CD4-positive, alpha-beta T cell treated with Interferon alpha-2 for 1 hour (primary cell): Measurements from ENCODE around the gene C20orf204.
A peak's percentile ranks its signal among the peaks of the same experiment; 100 is the strongest.

ENCODE experiments used
- DNase-seq, 2 donors: peaks; one replicate each; pipeline ENCODE4 v3.0.0-alpha.2; 2020 to 2022

The C20orf204 gene

GRCh38 chr20:64056889-64057627 is 21.1 kb downstream of the C20orf204 start:
- DNase-seq, result no peak

- DNase-seq, result peak; percentile 77 to 81
Observed at GRCh38 chr20:64057628-64058498, 21.9 kb downstream of the C20orf204 start.

GRCh38 chr20:64058536-64058935 is 22.6 kb downstream of the C20orf204 start:
- no peak for DNase-seq

GRCh38 chr20:64062276-64062595 is 26.3 kb downstream of the C20orf204 start:
- DNase-seq, result no peak

GRCh38 chr20:64062596-64063388 is 26.8 kb downstream of the C20orf204 start, which contains the start of gene TCEA2:
TCEA2 (plus strand) TSS chr20:64063198; CDS start chr20:64063313, 115 bp downstream.
- DNase-seq, result peak; percentile 92 to 94

GRCh38 chr20:64063389-64064144 is 27.6 kb downstream of the C20orf204 start:
- DNase-seq, result no peak

GRCh38 chr20:64064145-64064698 is 28.2 kb downstream of the C20orf204 start:
- no peak for DNase-seq

GRCh38 chr20:64065062-64065973 is 29.3 kb downstream of the C20orf204 start:
- DNase-seq, result no peak

GRCh38 chr20:64065974-64066343 is 30.0 kb downstream of the C20orf204 start:
- peak; percentile 70 to 75 for DNase-seq

GRCh38 chr20:64067005-64067632 is 31.1 kb downstream of the C20orf204 start:
- DNase-seq, result no peak

DNA sequence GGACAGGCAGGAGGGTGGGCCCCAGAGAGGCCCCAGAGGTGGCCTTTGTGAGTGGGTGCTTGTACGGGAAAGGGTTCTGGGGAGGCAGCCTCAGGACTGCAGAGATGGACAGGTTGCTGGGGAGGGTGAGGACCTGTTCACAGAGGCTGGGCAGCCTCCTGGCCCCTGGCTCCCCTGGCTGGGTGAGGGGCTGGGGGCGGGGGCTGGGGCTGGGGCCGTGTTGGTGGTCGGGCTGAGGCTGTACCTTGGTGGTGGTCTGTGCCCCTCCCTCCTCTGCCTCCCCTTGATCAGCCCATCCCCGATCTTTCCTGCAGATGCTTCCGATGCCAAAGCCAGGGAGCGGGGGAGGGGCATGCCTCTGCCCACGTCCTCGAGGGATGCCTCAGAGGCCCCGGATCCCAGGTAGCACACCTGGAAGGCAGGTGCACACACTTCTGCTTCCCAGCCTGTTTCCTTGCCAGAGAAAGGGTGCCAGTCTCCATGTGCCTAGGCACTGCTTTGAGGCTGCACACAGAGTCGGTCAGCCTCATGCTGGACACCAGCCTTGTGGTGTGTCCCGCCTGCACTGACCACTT is 31.8 kb downstream of the C20orf204 start:
- DNase-seq, result no peak

DNA sequence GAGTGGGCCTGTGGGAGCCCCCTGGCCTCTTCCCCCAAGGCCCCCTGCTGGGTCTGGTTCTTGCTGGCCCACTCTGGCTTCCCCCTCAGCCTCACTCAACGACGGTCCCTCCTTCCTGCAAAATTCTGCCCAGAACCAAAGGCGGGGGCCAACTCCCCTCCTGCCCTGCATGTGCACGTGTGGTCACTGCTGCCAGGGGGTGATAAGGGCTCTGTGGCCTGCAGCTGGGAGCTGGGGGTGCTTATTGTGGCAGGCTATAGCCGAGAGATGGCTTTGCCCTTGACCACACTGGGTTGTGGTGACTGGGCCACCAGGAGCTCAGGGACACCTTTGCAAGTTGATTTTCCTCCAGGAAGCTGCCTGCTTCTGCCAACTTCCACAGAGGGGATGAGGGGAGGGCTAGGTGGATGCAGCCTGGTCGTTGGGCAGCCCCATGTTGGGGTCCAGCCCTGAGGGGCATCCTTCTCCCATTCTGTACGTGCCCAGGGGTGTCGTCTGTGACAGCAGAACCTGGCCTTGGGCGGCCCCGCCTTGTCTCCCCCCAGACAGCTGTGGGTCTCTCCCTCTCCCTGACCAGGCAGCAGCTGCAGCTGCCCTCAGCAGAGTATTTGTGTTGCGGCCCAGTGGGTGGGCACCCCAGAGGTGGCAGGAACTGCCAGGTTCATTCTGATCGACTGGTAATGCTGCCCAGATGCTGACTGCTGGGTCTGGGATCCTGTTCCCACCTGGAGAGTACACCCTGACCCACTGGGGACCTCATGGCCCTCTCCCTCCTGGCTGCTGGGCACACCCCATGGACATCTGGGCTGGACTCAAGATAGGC is 32.6 kb downstream of the C20orf204 start:
- no peak for DNase-seq

DNA sequence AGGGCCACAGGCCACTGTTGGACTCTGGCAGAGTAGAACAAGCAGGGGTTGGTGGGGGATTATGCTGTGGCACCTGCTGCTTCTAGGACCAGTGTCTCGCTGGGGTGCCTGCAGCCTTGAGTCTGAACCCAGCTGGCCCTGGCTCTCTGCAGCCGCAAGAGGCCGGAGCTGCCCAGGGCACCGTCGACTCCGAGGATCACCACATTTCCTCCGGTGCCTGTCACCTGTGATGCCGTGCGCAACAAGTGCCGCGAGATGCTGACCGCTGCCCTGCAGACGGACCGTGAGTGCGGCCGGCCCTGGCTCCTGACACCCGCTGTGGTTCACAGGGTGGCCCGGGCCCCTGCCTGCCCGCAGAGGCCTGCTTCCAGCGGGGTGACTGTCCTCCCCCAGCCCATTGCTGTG is 33.2 kb downstream of the C20orf204 start:
- no peak for DNase-seq

DNA sequence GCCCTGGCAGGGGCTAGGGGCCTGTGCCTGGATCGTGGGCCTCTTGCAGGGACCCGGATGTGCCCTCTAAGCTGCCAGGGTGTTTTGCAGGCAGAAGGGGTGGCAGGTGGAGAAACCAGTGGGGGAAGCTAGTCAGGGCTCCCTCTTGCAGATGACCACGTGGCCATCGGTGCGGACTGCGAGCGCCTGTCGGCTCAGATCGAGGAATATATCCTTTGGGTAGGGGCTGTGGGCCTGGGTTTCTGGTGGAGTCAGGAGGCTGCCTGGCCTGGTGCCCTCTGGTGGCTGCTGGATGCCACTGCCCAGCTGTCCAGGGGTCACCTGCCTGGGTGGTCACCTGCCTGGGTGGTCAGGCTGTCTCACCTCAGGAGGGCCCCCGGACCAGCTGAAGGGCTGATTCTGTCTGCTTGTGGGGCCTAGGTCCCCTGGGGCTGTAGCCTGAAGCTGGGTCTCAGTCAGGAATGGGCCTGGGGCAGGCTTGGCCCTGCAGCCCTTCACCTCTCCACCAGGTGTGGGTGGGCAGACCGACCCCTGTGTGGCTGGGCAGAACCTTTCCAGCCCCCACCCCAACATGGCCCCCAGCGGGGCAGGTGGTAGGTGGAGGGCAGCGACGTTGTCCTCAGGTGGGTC is 33.7 kb downstream of the C20orf204 start:
- no peak for DNase-seq

- DNase-seq, result no peak
Observed at GRCh38 chr20:64070244-64070993, 34.4 kb downstream of the C20orf204 start.

DNA sequence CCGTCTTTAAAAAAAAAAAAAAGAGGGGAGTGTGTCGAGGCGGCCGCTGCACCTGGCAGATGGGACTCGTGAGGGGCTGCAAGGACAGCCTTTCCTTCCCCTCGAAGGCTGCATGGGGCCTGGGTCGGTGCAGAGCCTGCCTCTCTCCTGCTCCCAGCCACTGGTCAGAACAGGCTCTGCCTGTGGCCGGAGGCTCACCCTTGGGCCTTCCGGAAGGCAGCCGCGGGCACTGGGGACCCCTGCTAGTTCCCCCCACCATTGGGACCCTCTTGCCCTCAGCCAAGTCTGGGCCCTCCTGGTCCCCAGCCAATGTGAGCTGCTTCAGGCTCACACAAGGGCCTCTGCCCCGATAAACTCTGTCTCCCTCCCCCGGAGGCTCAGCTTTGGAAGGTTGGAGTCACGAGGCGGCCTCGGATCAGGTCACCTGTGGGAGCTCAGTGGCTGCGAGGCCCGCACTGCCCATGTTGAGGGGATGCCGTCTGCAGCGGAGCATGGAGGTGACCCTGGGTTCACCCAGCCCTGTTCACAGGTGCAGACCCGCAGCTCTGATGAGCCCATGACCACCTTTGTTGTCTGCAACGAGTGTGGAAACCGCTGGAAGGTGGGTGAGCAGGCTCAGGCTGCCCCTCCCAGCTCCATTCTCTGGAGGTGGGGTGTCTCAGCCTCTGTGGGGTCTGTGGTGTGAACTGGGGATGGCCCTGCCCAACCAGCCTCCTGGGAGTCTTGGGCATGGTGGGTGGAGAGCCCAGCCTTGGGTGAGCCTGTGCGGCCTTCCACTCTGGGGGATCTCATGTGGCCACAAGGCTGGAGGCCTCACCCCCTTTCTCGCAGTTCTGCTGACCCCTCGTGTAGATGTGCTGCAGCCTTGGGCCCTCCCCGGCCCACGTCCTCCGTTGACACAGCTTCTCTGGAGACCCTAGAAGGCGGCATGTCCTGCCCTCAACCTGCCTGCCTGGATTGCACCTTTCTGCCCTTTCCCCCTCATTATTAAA is 35.7 kb downstream of the C20orf204 start:
- DNase-seq, result no peak
